ENCODE results near the gene TCAP.
A peak's percentile ranks its signal among the peaks of the same experiment; 100 is the strongest.

The TCAP gene

DNA sequence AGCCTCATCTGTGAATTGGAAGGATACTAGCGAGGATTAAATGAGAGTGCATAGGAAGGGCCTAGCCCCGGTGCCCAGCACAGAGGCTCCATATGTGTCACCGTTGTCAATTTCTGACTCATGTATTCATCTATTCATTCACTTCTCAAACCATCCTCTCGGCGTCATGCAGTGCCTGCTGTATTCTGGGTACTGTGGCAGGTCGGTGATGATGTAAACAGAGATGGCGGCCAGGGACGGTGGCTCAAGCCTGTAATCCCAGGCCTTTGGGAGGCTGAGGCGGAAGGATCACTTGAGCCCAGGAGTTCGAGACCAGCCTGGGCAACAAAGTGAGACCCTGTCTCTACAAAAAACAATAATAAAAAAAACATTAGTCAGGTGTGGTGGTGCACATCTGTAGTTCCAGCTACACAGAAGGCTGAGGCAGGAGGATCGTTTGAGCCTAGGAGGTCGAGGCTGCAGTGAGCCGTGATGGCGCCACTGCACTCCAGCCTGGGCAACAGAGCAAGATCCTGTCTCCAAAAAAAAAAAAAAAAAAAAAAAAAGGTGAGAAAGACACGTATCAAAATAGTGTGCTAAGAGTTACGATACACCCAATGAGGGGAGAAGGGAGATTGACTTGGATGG, 42.7 kb upstream of the TCAP start:
- Histone ChIP-seq H3K4me1 (ENCODE audit: low read length) (peaks cover 17% of the 10 kb centered on the region), H3K4me3 (ENCODE audit: low read length) (peak overlapping the region; percentile 48), H2AFZ (ENCODE audit: low read length) (peak overlapping the region; percentile 73), H3F3A (ENCODE audit: insufficient read depth, low read length) (peaks cover 10% of the 10 kb centered on the region; the same call in 1 of the 2 replicates), H3K9me2 (replicated peaks; ENCODE audit: insufficient read depth, low read length) (no peaks in the 10 kb centered on the region), H3K79me2 (ENCODE audit: low read length) (no peaks in the 10 kb centered on the region), H3K27me3 (replicated peaks; ENCODE audit: insufficient read depth, low read length) (peaks cover 23% of the 10 kb centered on the region), H3K27ac (ENCODE audit: low read length) (peak overlapping the region; percentile 41; the same call in 1 of the 2 replicates), H4K20me1 (ENCODE audit: insufficient read depth, low read length) (no peaks in the 10 kb centered on the region), H3K36me3 (replicated peaks; ENCODE audit: insufficient read depth, low read length) (no peaks in the 10 kb centered on the region), H3K9ac (ENCODE audit: low read length) (peak overlapping the region; percentile 13; the same call in 1 of the 2 replicates), H3K9me3 (replicated peaks; ENCODE audit: insufficient read depth, low read length) (no peaks in the 10 kb centered on the region), H3K4me2 (ENCODE audit: low read depth, low read length) (peak overlapping the region; percentile 87)
- TF ChIP-seq, protein P1, sequence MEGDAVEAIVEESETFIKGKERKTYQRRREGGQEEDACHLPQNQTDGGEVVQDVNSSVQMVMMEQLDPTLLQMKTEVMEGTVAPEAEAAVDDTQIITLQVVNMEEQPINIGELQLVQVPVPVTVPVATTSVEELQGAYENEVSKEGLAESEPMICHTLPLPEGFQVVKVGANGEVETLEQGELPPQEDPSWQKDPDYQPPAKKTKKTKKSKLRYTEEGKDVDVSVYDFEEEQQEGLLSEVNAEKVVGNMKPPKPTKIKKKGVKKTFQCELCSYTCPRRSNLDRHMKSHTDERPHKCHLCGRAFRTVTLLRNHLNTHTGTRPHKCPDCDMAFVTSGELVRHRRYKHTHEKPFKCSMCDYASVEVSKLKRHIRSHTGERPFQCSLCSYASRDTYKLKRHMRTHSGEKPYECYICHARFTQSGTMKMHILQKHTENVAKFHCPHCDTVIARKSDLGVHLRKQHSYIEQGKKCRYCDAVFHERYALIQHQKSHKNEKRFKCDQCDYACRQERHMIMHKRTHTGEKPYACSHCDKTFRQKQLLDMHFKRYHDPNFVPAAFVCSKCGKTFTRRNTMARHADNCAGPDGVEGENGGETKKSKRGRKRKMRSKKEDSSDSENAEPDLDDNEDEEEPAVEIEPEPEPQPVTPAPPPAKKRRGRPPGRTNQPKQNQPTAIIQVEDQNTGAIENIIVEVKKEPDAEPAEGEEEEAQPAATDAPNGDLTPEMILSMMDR (IDR thresholded peaks at IDR 0.05; ENCODE audit: low read length) = no peak
- TF ChIP-seq EZH2 (optimal IDR thresholded peaks at IDR 0.05; ENCODE audit: low read depth, low read length) (no peak), EZH2phosphoT487 (IDR thresholded peaks at IDR 0.05; ENCODE audit: low read length) (no peak)
- DNase-seq = peak; percentile 27

DNA sequence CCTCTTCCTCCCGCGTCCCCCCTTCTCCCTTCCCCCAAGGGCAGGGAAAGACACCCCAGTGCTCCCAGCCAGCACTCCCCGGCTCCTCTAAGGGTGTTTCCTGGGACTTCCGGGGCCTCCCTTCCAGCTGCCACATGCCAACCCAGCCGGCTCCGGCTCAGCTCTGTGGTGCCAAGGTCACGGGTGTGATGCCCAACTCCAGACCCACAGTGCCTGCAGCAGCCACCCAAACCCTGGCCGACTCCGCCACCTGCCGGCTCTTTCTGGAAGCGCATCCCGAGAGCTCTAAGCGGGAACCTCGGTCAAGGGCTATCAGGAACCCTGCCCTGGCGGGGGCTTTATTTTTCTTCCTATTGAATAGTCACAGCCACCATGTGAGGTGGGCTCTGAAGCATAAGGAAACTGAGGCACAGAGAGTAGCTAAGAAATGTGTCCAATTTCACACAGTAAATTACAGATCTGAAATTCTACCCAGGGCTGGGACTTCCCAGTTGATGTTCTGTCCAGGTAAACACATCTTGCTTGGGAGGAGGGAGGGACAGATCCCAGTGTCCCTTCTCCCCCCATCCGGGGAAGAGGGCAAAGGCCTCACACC, 41.7 kb upstream of the TCAP start:
- H3F3A ChIP-seq (ENCODE audit: insufficient read depth, low read length) = peaks cover 10% of the 10 kb centered on the region; the same call in 1 of the 2 replicates
- H3K9ac ChIP-seq (ENCODE audit: low read length) = no peak overlapping the region
- H3K4me1 ChIP-seq (ENCODE audit: low read length) = peaks cover 16% of the 10 kb centered on the region
- H3K27ac ChIP-seq (ENCODE audit: low read length) = no peak overlapping the region
- peak overlapping the region; percentile 30; the same call in 1 of the 2 replicates for H2AFZ ChIP-seq (ENCODE audit: low read length)
- H3K79me2 ChIP-seq (ENCODE audit: low read length) = no peaks in the 10 kb centered on the region
- H3K36me3 ChIP-seq (replicated peaks; ENCODE audit: insufficient read depth, low read length) = no peaks in the 10 kb centered on the region
- TF ChIP-seq, protein P1 (IDR thresholded peaks at IDR 0.05; ENCODE audit: low read length) = peak; percentile 88
- no peak for TF ChIP-seq EZH2 (optimal IDR thresholded peaks at IDR 0.05; ENCODE audit: low read depth, low read length)
- peak overlapping the region; percentile 87 for H3K4me2 ChIP-seq (ENCODE audit: low read depth, low read length)
- H3K9me2 ChIP-seq (replicated peaks; ENCODE audit: insufficient read depth, low read length) = no peaks in the 10 kb centered on the region
- 0 out of 2 replicates have a peak overlapping the region, but pooled peaks have one; percentile 5 for H3K4me3 ChIP-seq (ENCODE audit: low read length)
- DNase-seq = peak; percentile 80
- peaks cover 32% of the 10 kb centered on the region for H3K27me3 ChIP-seq (replicated peaks; ENCODE audit: insufficient read depth, low read length)
- H4K20me1 ChIP-seq (ENCODE audit: insufficient read depth, low read length) = no peaks in the 10 kb centered on the region
- H3K9me3 ChIP-seq (replicated peaks; ENCODE audit: insufficient read depth, low read length) = no peaks in the 10 kb centered on the region

DNA sequence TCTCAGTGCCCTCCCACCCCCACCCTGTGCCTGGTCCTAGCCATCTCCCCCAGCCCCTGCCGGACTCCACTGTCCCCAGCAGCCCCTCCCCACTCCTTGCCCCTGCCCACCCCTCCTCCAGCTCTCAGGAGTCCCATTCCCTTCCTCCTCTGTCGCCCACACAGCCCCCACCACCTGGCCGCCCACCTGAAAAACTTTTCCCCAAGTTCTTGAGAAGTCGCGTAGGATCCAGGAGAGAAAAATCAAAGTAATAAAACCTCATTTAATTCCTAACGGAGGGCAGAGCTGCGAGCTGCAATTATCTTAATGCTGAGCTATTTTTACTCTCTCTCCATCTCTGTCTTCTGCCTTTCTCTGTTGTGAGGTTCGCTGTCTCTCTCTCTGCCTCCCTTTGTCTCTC, 40.8 kb upstream of the TCAP start:
- Histone ChIP-seq H3K79me2 (ENCODE audit: low read length) (no peaks in the 10 kb centered on the region), H3K4me1 (ENCODE audit: low read length) (peaks cover 16% of the 10 kb centered on the region), H3F3A (ENCODE audit: insufficient read depth, low read length) (peaks cover 10% of the 10 kb centered on the region; the same call in 1 of the 2 replicates), H3K4me3 (ENCODE audit: low read length) (no peak overlapping the region), H3K9me3 (replicated peaks; ENCODE audit: insufficient read depth, low read length) (no peaks in the 10 kb centered on the region), H3K9ac (ENCODE audit: low read length) (no peak overlapping the region), H2AFZ (ENCODE audit: low read length) (no peak overlapping the region), H3K36me3 (replicated peaks; ENCODE audit: insufficient read depth, low read length) (no peaks in the 10 kb centered on the region), H3K27me3 (replicated peaks; ENCODE audit: insufficient read depth, low read length) (peaks cover 39% of the 10 kb centered on the region), H3K9me2 (replicated peaks; ENCODE audit: insufficient read depth, low read length) (no peaks in the 10 kb centered on the region), H3K4me2 (ENCODE audit: low read depth, low read length) (no peak overlapping the region), H3K27ac (ENCODE audit: low read length) (no peak overlapping the region), H4K20me1 (ENCODE audit: insufficient read depth, low read length) (no peaks in the 10 kb centered on the region)
- DNase-seq = no peak
- TF ChIP-seq, protein P1 (IDR thresholded peaks at IDR 0.05; ENCODE audit: low read length) = no peak
- no peak for TF ChIP-seq EZH2 (optimal IDR thresholded peaks at IDR 0.05; ENCODE audit: low read depth, low read length)
- no peak for TF ChIP-seq EZH2phosphoT487 (IDR thresholded peaks at IDR 0.05; ENCODE audit: low read length)
